ENCODE measurements around the gene GPANK1. TPM values are rescaled to one million over a fixed set of nuclear protein-coding genes. Genes with fewer than 3 reads are reported as not detected.

The GPANK1 gene
- total and polyA plus RNA-seq, 4 donors, result 12.7 to 16.6 (median 14.5) TPM

DNA sequence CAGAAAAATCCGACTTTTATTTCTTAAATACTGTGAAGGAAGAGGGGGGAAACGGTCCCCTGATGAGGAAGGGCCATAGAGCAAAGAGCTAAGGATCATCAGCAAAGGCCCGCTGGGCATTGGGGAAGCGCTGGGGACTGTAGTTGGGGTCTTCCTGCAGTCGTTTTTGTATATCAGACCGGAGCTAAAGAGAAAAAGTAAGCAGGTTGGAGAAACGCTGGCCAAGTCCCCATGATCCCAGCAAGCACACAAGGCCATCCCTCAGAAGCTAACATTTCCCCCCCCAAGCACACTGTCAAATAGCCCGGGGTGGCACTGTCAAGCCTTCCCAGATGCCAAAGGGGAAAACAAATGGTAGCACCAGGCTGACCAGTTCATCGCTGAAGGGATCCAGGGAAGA, 25.8 kb downstream of the GPANK1 start:
- no peak overlapping the region for H3K27ac ChIP-seq (ENCODE audit: low read depth in 1 of 2, low read length in 1 of 2)
- DNase-seq (no peak), ATAC-seq (ENCODE audit: insufficient read depth, low FRiP score) (no peak)
- no peaks in the 10 kb centered on the region for H3K4me1 ChIP-seq (ENCODE audit: control insufficient read depth in 5 of 5, insufficient read depth in 5 of 5, low read length in 5 of 5)
- no peaks in the 10 kb centered on the region for H3K9me3 ChIP-seq (ENCODE audit: control insufficient read depth in 4 of 4, insufficient read depth in 3 of 4, low read length in 3 of 4)
- H3K27me3 ChIP-seq (ENCODE audit: control insufficient read depth in 3 of 3, insufficient read depth in 3 of 3, low read length in 2 of 3), result no peaks in the 10 kb centered on the region
- TF ChIP-seq, protein P1, sequence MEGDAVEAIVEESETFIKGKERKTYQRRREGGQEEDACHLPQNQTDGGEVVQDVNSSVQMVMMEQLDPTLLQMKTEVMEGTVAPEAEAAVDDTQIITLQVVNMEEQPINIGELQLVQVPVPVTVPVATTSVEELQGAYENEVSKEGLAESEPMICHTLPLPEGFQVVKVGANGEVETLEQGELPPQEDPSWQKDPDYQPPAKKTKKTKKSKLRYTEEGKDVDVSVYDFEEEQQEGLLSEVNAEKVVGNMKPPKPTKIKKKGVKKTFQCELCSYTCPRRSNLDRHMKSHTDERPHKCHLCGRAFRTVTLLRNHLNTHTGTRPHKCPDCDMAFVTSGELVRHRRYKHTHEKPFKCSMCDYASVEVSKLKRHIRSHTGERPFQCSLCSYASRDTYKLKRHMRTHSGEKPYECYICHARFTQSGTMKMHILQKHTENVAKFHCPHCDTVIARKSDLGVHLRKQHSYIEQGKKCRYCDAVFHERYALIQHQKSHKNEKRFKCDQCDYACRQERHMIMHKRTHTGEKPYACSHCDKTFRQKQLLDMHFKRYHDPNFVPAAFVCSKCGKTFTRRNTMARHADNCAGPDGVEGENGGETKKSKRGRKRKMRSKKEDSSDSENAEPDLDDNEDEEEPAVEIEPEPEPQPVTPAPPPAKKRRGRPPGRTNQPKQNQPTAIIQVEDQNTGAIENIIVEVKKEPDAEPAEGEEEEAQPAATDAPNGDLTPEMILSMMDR (IDR thresholded peaks at IDR 0.05; ENCODE audit: control extremely low read depth, extremely low read depth), result no peak
- H3K9ac ChIP-seq (ENCODE audit: insufficient read depth in 1 of 2, low read length in 2 of 2), result no peak overlapping the region
- H3K36me3 ChIP-seq (ENCODE audit: control insufficient read depth in 4 of 4, insufficient read depth in 4 of 4, low read length in 4 of 4), result peaks cover 52 to 78% (median 65%) of the 10 kb centered on the region in 4 donors
- no peak overlapping the region for H3K4me3 ChIP-seq
- 84 to 91% methylated on average over 9 of the region's 9 CpGs for WGBS, 2 donors

DNA sequence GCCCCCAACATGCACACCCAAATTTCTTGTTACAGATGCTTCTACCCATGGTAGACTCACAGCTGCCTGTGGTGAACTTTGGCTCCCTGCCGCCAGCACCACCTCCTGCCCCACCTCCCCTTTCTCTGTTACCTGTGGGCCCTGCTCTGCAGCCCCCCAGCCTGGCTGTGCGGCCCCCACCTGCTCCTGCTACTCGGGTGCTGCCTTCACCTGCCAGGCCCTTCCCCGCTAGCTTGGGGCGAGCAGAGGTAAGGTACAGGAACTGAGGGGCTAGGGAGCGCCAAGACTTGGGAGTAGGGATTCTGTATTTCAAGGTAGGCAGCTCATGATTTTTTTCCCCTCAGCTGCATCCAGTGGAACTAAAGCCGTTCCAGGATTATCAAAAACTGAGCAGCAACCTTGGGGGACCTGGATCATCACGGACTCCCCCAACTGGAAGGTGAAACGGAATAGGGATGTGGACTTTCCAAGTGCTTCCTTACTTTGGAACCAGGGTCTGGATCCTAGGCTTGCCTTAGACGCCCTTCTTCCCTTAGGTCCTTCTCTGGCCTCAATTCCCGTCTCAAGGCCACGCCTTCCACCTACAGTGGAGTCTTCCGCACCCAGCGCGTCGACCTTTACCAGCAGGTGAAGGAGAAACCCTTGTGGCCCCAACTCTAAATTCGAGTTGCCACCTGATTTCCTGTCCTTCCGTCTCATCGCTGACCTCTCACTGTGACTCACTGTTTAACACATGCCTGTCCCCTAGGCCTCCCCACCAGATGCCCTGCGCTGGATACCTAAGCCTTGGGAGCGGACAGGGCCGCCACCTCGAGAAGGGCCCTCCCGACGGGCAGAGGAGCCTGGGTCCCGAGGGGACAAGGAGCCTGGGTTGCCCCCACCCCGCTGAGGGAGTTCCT, 27.9 kb downstream of the GPANK1 start:
- WGBS, 2 donors, result 85 to 86% methylated on average over 27 of the region's 27 CpGs
- TF ChIP-seq, protein P1 (IDR thresholded peaks at IDR 0.05; ENCODE audit: control extremely low read depth, extremely low read depth), result no peak
- Histone ChIP-seq H3K9me3 (ENCODE audit: control insufficient read depth in 4 of 4, insufficient read depth in 3 of 4, low read length in 3 of 4) (no peaks in the 10 kb centered on the region), H3K9ac (ENCODE audit: insufficient read depth in 1 of 2, low read length in 2 of 2) (no peak overlapping the region), H3K4me1 (ENCODE audit: control insufficient read depth in 5 of 5, insufficient read depth in 5 of 5, low read length in 5 of 5) (no peaks in the 10 kb centered on the region), H3K27me3 (ENCODE audit: control insufficient read depth in 3 of 3, insufficient read depth in 3 of 3, low read length in 2 of 3) (no peaks in the 10 kb centered on the region), H3K36me3 (ENCODE audit: control insufficient read depth in 4 of 4, insufficient read depth in 4 of 4, low read length in 4 of 4) (peaks cover 61 to 84% (median 70%) of the 10 kb centered on the region in 4 donors), H3K27ac (ENCODE audit: low read depth in 1 of 2, low read length in 1 of 2) (no peak overlapping the region), H3K4me3 (no peak overlapping the region)
- ATAC-seq (ENCODE audit: insufficient read depth, low FRiP score), result no peak
- no peak for DNase-seq

DNA sequence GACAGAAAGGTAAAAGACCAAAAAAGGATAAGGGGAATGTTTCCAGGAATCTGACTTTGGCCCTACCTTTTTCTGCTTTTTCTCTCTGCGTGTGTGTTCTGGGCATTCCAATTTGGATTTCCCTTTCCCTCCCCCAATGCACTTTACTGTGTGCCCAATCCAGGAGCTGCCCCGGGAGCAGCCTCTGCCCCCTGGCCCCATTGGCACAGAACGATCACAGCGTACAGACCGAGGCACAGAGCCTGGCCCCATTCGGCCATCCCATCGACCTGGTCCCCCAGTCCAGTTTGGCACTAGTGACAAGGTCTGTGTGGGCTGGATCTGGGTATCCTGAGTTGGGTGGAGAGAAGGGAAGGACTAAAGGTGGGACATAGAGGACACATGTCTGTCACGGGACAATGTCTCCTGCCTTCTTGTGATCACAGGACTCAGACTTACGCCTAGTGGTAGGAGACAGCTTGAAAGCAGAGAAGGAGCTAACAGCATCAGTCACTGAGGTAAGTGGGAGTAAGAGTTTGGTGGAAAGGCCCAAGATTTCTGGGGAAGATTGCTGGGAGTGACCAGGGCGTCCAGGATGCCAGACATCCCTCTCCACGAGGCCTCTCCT, 29.7 kb downstream of the GPANK1 start:
- no peak for DNase-seq
- TF ChIP-seq, protein P1 (IDR thresholded peaks at IDR 0.05; ENCODE audit: control extremely low read depth, extremely low read depth), result no peak
- no peak overlapping the region for H3K27ac ChIP-seq (ENCODE audit: low read depth in 1 of 2, low read length in 1 of 2)
- no peaks in the 10 kb centered on the region for H3K9me3 ChIP-seq (ENCODE audit: control insufficient read depth in 4 of 4, insufficient read depth in 3 of 4, low read length in 3 of 4)
- no peaks in the 10 kb centered on the region for H3K27me3 ChIP-seq (ENCODE audit: control insufficient read depth in 3 of 3, insufficient read depth in 3 of 3, low read length in 2 of 3)
- no peak for ATAC-seq (ENCODE audit: insufficient read depth, low FRiP score)
- H3K4me1 ChIP-seq (ENCODE audit: control insufficient read depth in 5 of 5, insufficient read depth in 5 of 5, low read length in 5 of 5), result no peaks in the 10 kb centered on the region
- peaks cover 55 to 83% (median 61%) of the 10 kb centered on the region in 4 donors for H3K36me3 ChIP-seq (ENCODE audit: control insufficient read depth in 4 of 4, insufficient read depth in 4 of 4, low read length in 4 of 4)
- H3K9ac ChIP-seq (ENCODE audit: insufficient read depth in 1 of 2, low read length in 2 of 2), result no peak overlapping the region
- no peak overlapping the region for H3K4me3 ChIP-seq
- WGBS, 2 donors, result 87 to 90% methylated on average over 11 of the region's 11 CpGs

All from lung (tissue), 12 donors.